MV-4-11 (cell line): ENCODE measurements around the gene XRCC5.
"Not testable (repeated sequence)": the region's sequence is repeated elsewhere in the genome, so short reads cannot be mapped to it uniquely, and the experiment has no call there.

Source experiments
- DNase-seq: peaks from one replicate; lab custom pipeline; 2025; lab: John Stamatoyannopoulos, UW

The XRCC5 gene

GRCh38 chr2:216201692-216202306 lies 92.7 kb downstream of the XRCC5 start:
- DNase-seq, result no peak

GRCh38 chr2:216202626-216203250 lies 93.6 kb downstream of the XRCC5 start:
- DNase-seq, result no peak

GRCh38 chr2:216205486-216205885 lies 96.3 kb downstream of the XRCC5 start:
- peak; percentile 93 for DNase-seq

GRCh38 chr2:216206041-216206703 lies 97.0 kb downstream of the XRCC5 start:
- DNase-seq, result peak; percentile 82

GRCh38 chr2:216206821-216207220 lies 97.7 kb downstream of the XRCC5 start:
- no peak for DNase-seq

GRCh38 chr2:216208661-216209060 lies 99.5 kb downstream of the XRCC5 start:
- not testable (repeated sequence) for DNase-seq

GRCh38 chr2:216210701-216211540 lies 101.8 kb downstream of the XRCC5 start:
- peak; percentile 39 for DNase-seq

GRCh38 chr2:216211614-216212145 lies 102.5 kb downstream of the XRCC5 start:
- DNase-seq, result no peak

GRCh38 chr2:216214768-216215167 lies 105.6 kb downstream of the XRCC5 start:
- no peak for DNase-seq

- DNase-seq, result no peak
These were observed 106.7 kb downstream of the XRCC5 start for GRCh38 chr2:216215658-216216390.

- no peak for DNase-seq
These were observed 108.1 kb downstream of the XRCC5 start for GRCh38 chr2:216216951-216217903.

GRCh38 chr2:216217904-216218260 lies 108.7 kb downstream of the XRCC5 start:
- DNase-seq, result no peak

- no peak for DNase-seq
These were observed 110.7 kb downstream of the XRCC5 start for GRCh38 chr2:216219861-216220260.

GRCh38 chr2:216220976-216221375 lies 111.8 kb downstream of the XRCC5 start:
- no peak for DNase-seq

- DNase-seq, result no peak
These were observed 112.7 kb downstream of the XRCC5 start for GRCh38 chr2:216221811-216222210.

- DNase-seq, result peak; percentile 3
These were observed 113.7 kb downstream of the XRCC5 start for GRCh38 chr2:216222650-216223352.

GRCh38 chr2:216224388-216224787 lies 115.2 kb downstream of the XRCC5 start:
- no peak for DNase-seq

GRCh38 chr2:216229277-216229914 lies 120.2 kb downstream of the XRCC5 start:
- DNase-seq, result no peak

GRCh38 chr2:216231867-216232266 lies 122.7 kb downstream of the XRCC5 start:
- DNase-seq, result no peak
